ENCODE measurements around the gene TNKS2.

The TNKS2 gene

GRCh38 chr10:91776266-91776665, 22.0 kb upstream of the TNKS2 start:
- TF ChIP-seq CTCF (conservative IDR thresholded peaks at IDR 0.05; ENCODE audit: low read depth, low read length), result no peak
- no peak overlapping the region for H3K4me3 ChIP-seq (ENCODE audit: low read depth, low read length)
- no peak for DNase-seq (ENCODE audit: low read depth)

- DNase-seq (ENCODE audit: low read depth), result no peak
- TF ChIP-seq CTCF (conservative IDR thresholded peaks at IDR 0.05; ENCODE audit: low read depth, low read length), result no peak
- no peak overlapping the region for H3K4me3 ChIP-seq (ENCODE audit: low read depth, low read length)
Measured at GRCh38 chr10:91778485-91778884, 19.7 kb upstream of the TNKS2 start.

GRCh38 chr10:91779011-91779605, 19.1 kb upstream of the TNKS2 start:
- no peak for TF ChIP-seq CTCF (conservative IDR thresholded peaks at IDR 0.05; ENCODE audit: low read depth, low read length)
- DNase-seq (ENCODE audit: low read depth), result no peak

GRCh38 chr10:91782539-91782938, 15.7 kb upstream of the TNKS2 start:
- no peak for TF ChIP-seq CTCF (conservative IDR thresholded peaks at IDR 0.05; ENCODE audit: low read depth, low read length)
- DNase-seq (ENCODE audit: low read depth), result no peak
- no peak overlapping the region for H3K4me3 ChIP-seq (ENCODE audit: low read depth, low read length)

More at GRCh38 chr10:91779011-91779605, 19.1 kb upstream of the TNKS2 start:
- no peak overlapping the region for H3K4me3 ChIP-seq (ENCODE audit: low read depth, low read length)

- TF ChIP-seq CTCF (conservative IDR thresholded peaks at IDR 0.05; ENCODE audit: low read depth, low read length), result no peak
- no peak for DNase-seq (ENCODE audit: low read depth)
Measured at GRCh38 chr10:91785830-91786229, 12.4 kb upstream of the TNKS2 start.

GRCh38 chr10:91787258-91787657, 11.0 kb upstream of the TNKS2 start:
- no peak for TF ChIP-seq CTCF (conservative IDR thresholded peaks at IDR 0.05; ENCODE audit: low read depth, low read length)
- DNase-seq (ENCODE audit: low read depth), result no peak
- H3K4me3 ChIP-seq (ENCODE audit: low read depth, low read length), result no peak overlapping the region

More at GRCh38 chr10:91785830-91786229, 12.4 kb upstream of the TNKS2 start:
- H3K4me3 ChIP-seq (ENCODE audit: low read depth, low read length), result no peak overlapping the region

GRCh38 chr10:91787810-91788209, 10.4 kb upstream of the TNKS2 start:
- H3K4me3 ChIP-seq (ENCODE audit: low read depth, low read length), result no peak overlapping the region
- TF ChIP-seq CTCF (conservative IDR thresholded peaks at IDR 0.05; ENCODE audit: low read depth, low read length), result no peak
- no peak for DNase-seq (ENCODE audit: low read depth)

All from choroid plexus epithelial cell (primary cell).